A549 (cell line): ENCODE data around the gene TPM1.

Source experiments
- CHD4 ChIP-seq: fragments of 200-600 bp; sonication (generic); IDR thresholded peaks from 2 replicates; pipeline ENCODE4 v1.6.1; 2016; ENCODE audit warnings: antibody characterized with exemption, mild to moderate bottlenecking, borderline replicate concordance
- MAFK ChIP-seq: fragments of 450-650 bp; IDR thresholded peaks from 2 replicates; pipeline ENCODE4 v1.6.1; 2014; ENCODE audit not compliant: partially characterized antibody
- TF ChIP-seq, protein P1 (sequence below): IDR thresholded peaks from 2 replicates; pipeline ENCODE4 v1.6.1; 2012

DNA sequence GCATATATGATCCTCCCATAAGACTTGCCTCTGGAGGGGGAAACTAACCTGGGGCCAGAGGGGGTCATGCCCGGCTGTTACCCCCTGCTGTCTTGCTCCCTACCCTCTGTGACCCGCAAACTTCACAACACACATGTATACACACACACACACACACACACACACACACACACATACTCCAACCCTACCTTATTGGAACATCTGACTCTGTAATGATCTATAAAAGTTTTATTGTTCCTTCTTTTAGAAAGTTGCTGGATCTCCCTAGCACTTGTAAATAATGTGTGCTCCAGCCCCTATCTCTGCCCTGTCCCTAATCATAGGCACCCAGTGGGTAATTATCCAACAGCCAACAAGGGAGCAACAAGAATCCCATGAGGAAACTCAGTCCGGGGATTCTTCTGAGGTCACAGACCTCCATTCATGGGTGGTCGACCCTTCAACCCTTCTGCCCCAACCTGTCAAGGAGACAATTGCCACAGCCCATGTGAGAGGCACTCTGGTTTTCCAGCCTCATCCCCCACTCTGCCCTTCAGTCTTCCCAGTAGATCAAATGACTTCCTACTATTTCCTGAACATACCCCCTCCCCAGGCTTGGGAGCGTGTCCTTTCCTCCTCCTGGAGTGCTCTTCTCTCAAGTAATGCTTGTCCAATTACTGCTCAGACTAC is 14.0 kb upstream of the TPM1 start:
- TF ChIP-seq, protein P1, sequence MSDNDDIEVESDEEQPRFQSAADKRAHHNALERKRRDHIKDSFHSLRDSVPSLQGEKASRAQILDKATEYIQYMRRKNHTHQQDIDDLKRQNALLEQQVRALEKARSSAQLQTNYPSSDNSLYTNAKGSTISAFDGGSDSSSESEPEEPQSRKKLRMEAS, result no peak
- TF ChIP-seq MAFK, result no peak
- no peak for TF ChIP-seq CHD4
